HG02763 (cell line): ENCODE data around the gene AK4.

Experiments used
- ATAC-seq: cut with Tn5 transposase; IDR thresholded peaks from one replicate; pipeline ENCODE4 v1.9.1; 2021; ENCODE audit warnings: mild to moderate bottlenecking, moderate library complexity; ENCODE audit not compliant: unreplicated experiment

Gene AK4

GRCh38 chr1:65269612-65270011, 121.6 kb downstream of the AK4 start:
- ATAC-seq: no peak

GRCh38 chr1:65276197-65276939, 128.4 kb downstream of the AK4 start:
- no peak for ATAC-seq

- ATAC-seq: no peak
These were observed 129.8 kb downstream of the AK4 start for GRCh38 chr1:65277605-65278347.

GRCh38 chr1:65278376-65279069, 130.5 kb downstream of the AK4 start:
- no peak for ATAC-seq

- no peak for ATAC-seq
These were observed 131.2 kb downstream of the AK4 start for GRCh38 chr1:65279070-65279779.
